SK-N-SH treated with all-trans-retinoic acid at 6 μM for 48 hours (cell line): ENCODE data around the gene PRSS8.

Experiments
- BACH2 ChIP-seq: fragments of 250-450 bp; sonication (Bioruptor Pico); IDR thresholded peaks from 2 replicates; pipeline ENCODE4 v1.9.0; 2021; ENCODE audit warnings: mild to moderate bottlenecking, borderline replicate concordance
- CREB5 ChIP-seq: fragments of 250-450 bp; sonication (Bioruptor Pico); IDR thresholded peaks from 2 replicates; pipeline ENCODE4 v1.5.1; 2020; ENCODE audit warnings: low read depth, mild to moderate bottlenecking, moderate library complexity
- CSDC2 ChIP-seq: fragments of 250-450 bp; sonication (Bioruptor Pico); IDR thresholded peaks from 2 replicates; pipeline ENCODE4 v1.5.0; 2020; ENCODE audit warnings: mild to moderate bottlenecking, moderate library complexity
- CSRNP3 ChIP-seq: fragments of 250-450 bp; sonication (Bioruptor Pico); IDR thresholded peaks from 2 replicates; pipeline ENCODE4 v1.5.1; 2021; ENCODE audit warnings: mild to moderate bottlenecking, moderate library complexity
- PATZ1 ChIP-seq: fragments of 250-450 bp; sonication (Bioruptor Pico); IDR thresholded peaks from 2 replicates; pipeline ENCODE4 v1.8.0; 2020; ENCODE audit warnings: mild to moderate bottlenecking, moderate library complexity, borderline replicate concordance
- POU6F1 ChIP-seq: fragments of 250-450 bp; sonication (Bioruptor Pico); IDR thresholded peaks from 2 replicates; pipeline ENCODE4 v1.8.0; 2021; ENCODE audit warnings: low read depth, mild to moderate bottlenecking, moderate library complexity, borderline replicate concordance
- RARB ChIP-seq: fragments of 250-450 bp; sonication (Bioruptor Pico); IDR thresholded peaks from 2 replicates; pipeline ENCODE4 v1.8.0; 2021; ENCODE audit warnings: mild to moderate bottlenecking, moderate library complexity
- SNAI2 ChIP-seq: fragments of 250-450 bp; sonication (Bioruptor Pico); IDR thresholded peaks from 2 replicates; pipeline ENCODE4 v1.5.0; 2020; ENCODE audit warnings: mild to moderate bottlenecking, moderate library complexity
- TCF4 ChIP-seq: fragments of 250-450 bp; sonication (Bioruptor Pico); IDR thresholded peaks from 2 replicates; pipeline ENCODE4 v1.8.0; 2021; ENCODE audit warnings: mild to moderate bottlenecking, moderate library complexity, borderline replicate concordance
- ZC3H10 ChIP-seq: fragments of 250-450 bp; sonication (Bioruptor Pico); IDR thresholded peaks from 2 replicates; pipeline ENCODE4 v1.5.1; 2021; ENCODE audit warnings: mild to moderate bottlenecking, moderate library complexity
- ZFP3 ChIP-seq: fragments of 250-450 bp; sonication (Bioruptor Pico); IDR thresholded peaks from 2 replicates; pipeline ENCODE4 v1.5.0; 2020; ENCODE audit warnings: mild to moderate bottlenecking, moderate library complexity
- ZNF70 ChIP-seq: fragments of 450-650 bp; formaldehyde crosslinking; IDR thresholded peaks from 2 replicates; pipeline ENCODE4 v1.5.0; 2020; ENCODE audit warnings: mild to moderate bottlenecking, moderate library complexity

- TF ChIP-seq ZC3H10 (CRISPR knock-in tag) = no peak
- TF ChIP-seq CREB5 (CRISPR knock-in tag) = no peak
- no peak for TF ChIP-seq TCF4 (CRISPR knock-in tag)
- TF ChIP-seq SNAI2 (CRISPR knock-in tag) = no peak
- TF ChIP-seq CSDC2 (CRISPR knock-in tag) = no peak
- TF ChIP-seq RARB (CRISPR knock-in tag) = no peak
- TF ChIP-seq PATZ1 = no peak
- no peak for TF ChIP-seq ZNF70 (CRISPR knock-in tag)
- TF ChIP-seq POU6F1 = no peak
- no peak for TF ChIP-seq BACH2 (CRISPR knock-in tag)
- TF ChIP-seq CSRNP3 (CRISPR knock-in tag) = no peak
- no peak for TF ChIP-seq ZFP3 (CRISPR knock-in tag)
Measured at GRCh38 chr16:31149894-31150890, 14.7 kb upstream of the PRSS8 start, which contains the start of gene PRSS36.
